GM12892 (cell line): Measurements from ENCODE around the gene RAB6A.

Source experiments
- POLR2AphosphoS5 ChIP-seq: IDR thresholded peaks from 2 replicates; pipeline ENCODE4 v1.6.1; 2011; ENCODE audit warnings: low read depth, low read length, control low read depth
- TAF1 ChIP-seq: IDR thresholded peaks from 2 replicates; pipeline ENCODE4 v1.6.1; 2011; ENCODE audit warnings: low read depth, mild to moderate bottlenecking, control low read depth, low read length, borderline replicate concordance

- no peak for TF ChIP-seq POLR2AphosphoS5
- TF ChIP-seq TAF1: no peak
Observed at GRCh38 chr11:73652856-73653559, 107.9 kb downstream of the RAB6A start.
